NT2/D1 (cell line): ENCODE results near the gene HS6ST3.

Experiments used
- SUZ12 ChIP-seq: IDR thresholded peaks from 2 replicates; pipeline ENCODE4 v1.6.1; 2011; ENCODE audit not compliant: insufficient read length, insufficient read depth; ENCODE audit errors: extremely low read depth
- YY1 ChIP-seq: IDR thresholded peaks from 2 replicates; pipeline ENCODE4 v1.6.1; 2011; ENCODE audit not compliant: insufficient read length, insufficient read depth

GRCh38 chr13:96652506-96652905 lies 562.6 kb downstream of the HS6ST3 start:
- TF ChIP-seq SUZ12 (no peak), YY1 (no peak)
